Measurements from ENCODE around the gene EML5. TPM values are rescaled to one million over a fixed set of nuclear protein-coding genes. Genes with fewer than 3 reads are reported as not detected.

EML5 gene
- polyA plus RNA-seq, 1 experiment: 1.2 TPM

- ChIA-PET POLR2A (no interaction called here), CTCF (no interaction called here)
- DNase-seq (ENCODE audit: low read depth): no peak
- Histone ChIP-seq H3K36me3 (ENCODE audit: control insufficient read depth, insufficient read depth, low read length) (peaks cover 12% of the 10 kb centered on the region), H3K4me3 (ENCODE audit: low read depth, low read length) (no peak overlapping the region), H3K27me3 (ENCODE audit: control insufficient read depth, insufficient read depth, low read length) (no peaks in the 10 kb centered on the region)
- TF ChIP-seq CTCF (IDR thresholded peaks at IDR 0.05; ENCODE audit: insufficient read depth, low read depth, low read length): no peak
Observed at GRCh38 chr14:88576222-88576621, 216.5 kb downstream of the EML5 start.

DNA sequence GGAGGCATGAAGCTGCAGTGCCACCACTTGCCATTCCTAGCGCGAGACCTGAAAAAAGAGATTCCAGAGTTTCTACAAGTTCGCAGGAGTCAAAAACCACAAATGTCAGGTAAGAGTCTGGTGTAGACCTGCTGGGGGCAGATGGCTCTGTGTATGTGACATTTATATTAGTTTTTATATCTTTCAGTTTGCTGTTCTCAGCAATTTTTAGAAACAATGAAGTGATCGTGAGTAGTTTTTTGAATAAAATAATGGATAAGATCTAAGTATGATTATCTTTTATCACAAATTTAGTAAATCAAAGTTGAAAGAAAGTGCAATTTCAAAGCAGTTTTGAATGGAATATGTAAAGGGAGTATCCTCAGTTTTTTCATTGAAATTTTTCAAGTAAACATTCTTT is 220.6 kb downstream of the EML5 start:
- ChIA-PET CTCF (interaction anchor here (0.6 kb wide), 1 partner anchor 117 kb away, joined by 5 read pairs; no protein-coding TSS in a partner anchor), POLR2A (no interaction called here)
- Histone ChIP-seq H3K4me3 (ENCODE audit: low read depth, low read length) (no peak overlapping the region), H3K27me3 (ENCODE audit: control insufficient read depth, insufficient read depth, low read length) (no peaks in the 10 kb centered on the region), H3K36me3 (ENCODE audit: control insufficient read depth, insufficient read depth, low read length) (peaks cover 18% of the 10 kb centered on the region)
- DNase-seq (ENCODE audit: low read depth): no peak
- no peak for TF ChIP-seq CTCF (IDR thresholded peaks at IDR 0.05; ENCODE audit: insufficient read depth, low read depth, low read length)

DNA sequence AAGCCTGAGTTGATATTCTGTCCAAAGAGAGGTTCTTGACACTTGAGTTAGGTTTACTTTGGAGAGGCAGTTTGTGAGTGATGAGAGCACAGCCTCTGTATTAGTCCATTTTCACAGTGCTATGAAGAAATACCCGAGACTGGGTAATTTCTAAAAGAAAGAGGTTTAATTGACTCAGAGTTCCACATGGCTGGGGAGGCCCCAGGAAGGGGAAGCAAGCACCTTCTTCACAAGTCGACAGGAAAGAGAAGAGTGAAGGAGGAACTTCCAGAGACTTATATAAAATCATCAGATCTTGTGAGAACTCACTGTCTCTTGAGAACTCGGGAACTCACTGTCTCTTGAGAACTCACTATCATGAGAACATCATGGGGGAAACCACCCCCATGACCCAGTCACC is 224.6 kb downstream of the EML5 start:
- CTCF ChIA-PET: no interaction called here
- no peak for TF ChIP-seq CTCF (IDR thresholded peaks at IDR 0.05; ENCODE audit: insufficient read depth, low read depth, low read length)
- Histone ChIP-seq H3K27me3 (ENCODE audit: control insufficient read depth, insufficient read depth, low read length) (no peaks in the 10 kb centered on the region), H3K36me3 (ENCODE audit: control insufficient read depth, insufficient read depth, low read length) (peaks cover 13% of the 10 kb centered on the region), H3K4me3 (ENCODE audit: low read depth, low read length) (no peak overlapping the region)
- POLR2A ChIA-PET: no interaction called here
- DNase-seq (ENCODE audit: low read depth): no peak

- ChIA-PET POLR2A (no interaction called here), CTCF (interaction anchor here (1.3 to 1.6 kb wide), 2 partner anchors 73 to 376 kb away, joined by 3 read pairs; no protein-coding TSS in a partner anchor)
Observed at GRCh38 chr14:88565427-88565826, 227.3 kb downstream of the EML5 start.

DNA sequence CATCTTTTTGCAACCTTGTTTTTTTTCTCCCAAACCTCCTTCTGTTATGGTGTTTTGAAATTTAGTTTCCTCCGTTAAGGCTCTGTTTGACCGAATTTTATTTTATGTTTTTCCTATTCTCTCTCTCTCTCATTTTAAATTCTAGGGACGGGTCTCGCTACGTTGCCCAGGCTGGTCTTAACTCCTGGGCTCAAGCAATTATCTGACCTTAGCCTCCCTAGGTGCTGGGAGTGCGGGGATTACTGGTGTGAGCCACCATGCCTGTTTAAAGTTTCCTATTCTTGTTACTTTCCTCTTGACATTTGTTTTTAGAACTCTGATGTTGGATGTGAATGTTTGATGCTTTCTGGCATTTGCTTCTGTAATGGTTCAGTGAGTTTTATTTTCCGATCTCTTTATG is 228.9 kb downstream of the EML5 start:
- TF ChIP-seq CTCF (IDR thresholded peaks at IDR 0.05; ENCODE audit: insufficient read depth, low read depth, low read length): no peak
- H3K36me3 ChIP-seq (ENCODE audit: control insufficient read depth, insufficient read depth, low read length): peaks cover 3% of the 10 kb centered on the region; the same call in 1 of the 2 replicates
- DNase-seq (ENCODE audit: low read depth): no peak
- H3K27me3 ChIP-seq (ENCODE audit: control insufficient read depth, insufficient read depth, low read length): no peaks in the 10 kb centered on the region
- CTCF ChIA-PET: interaction anchor here (1.6 kb wide), 1 partner anchor 71 kb away, joined by 3 read pairs; no protein-coding TSS in a partner anchor
- POLR2A ChIA-PET: no interaction called here
- peak overlapping the region; percentile 95 for H3K4me3 ChIP-seq (ENCODE audit: low read depth, low read length)

More at GRCh38 chr14:88565427-88565826, 227.3 kb downstream of the EML5 start:
- DNase-seq (ENCODE audit: low read depth): no peak
- H3K4me3 ChIP-seq (ENCODE audit: low read depth, low read length): no peak overlapping the region
- no peak for TF ChIP-seq CTCF (IDR thresholded peaks at IDR 0.05; ENCODE audit: insufficient read depth, low read depth, low read length)
- H3K36me3 ChIP-seq (ENCODE audit: control insufficient read depth, insufficient read depth, low read length): peaks cover 9% of the 10 kb centered on the region
- H3K27me3 ChIP-seq (ENCODE audit: control insufficient read depth, insufficient read depth, low read length): no peaks in the 10 kb centered on the region

Data from BJ (cell line).